ENCODE data around the gene RASSF10. TPM values are rescaled to one million over a fixed set of nuclear protein-coding genes. Genes with fewer than 3 reads are reported as not detected.

The RASSF10 gene
- polyA plus RNA-seq, 3 donors: 26.2 to 33.3 (median 27.6) TPM

DNA sequence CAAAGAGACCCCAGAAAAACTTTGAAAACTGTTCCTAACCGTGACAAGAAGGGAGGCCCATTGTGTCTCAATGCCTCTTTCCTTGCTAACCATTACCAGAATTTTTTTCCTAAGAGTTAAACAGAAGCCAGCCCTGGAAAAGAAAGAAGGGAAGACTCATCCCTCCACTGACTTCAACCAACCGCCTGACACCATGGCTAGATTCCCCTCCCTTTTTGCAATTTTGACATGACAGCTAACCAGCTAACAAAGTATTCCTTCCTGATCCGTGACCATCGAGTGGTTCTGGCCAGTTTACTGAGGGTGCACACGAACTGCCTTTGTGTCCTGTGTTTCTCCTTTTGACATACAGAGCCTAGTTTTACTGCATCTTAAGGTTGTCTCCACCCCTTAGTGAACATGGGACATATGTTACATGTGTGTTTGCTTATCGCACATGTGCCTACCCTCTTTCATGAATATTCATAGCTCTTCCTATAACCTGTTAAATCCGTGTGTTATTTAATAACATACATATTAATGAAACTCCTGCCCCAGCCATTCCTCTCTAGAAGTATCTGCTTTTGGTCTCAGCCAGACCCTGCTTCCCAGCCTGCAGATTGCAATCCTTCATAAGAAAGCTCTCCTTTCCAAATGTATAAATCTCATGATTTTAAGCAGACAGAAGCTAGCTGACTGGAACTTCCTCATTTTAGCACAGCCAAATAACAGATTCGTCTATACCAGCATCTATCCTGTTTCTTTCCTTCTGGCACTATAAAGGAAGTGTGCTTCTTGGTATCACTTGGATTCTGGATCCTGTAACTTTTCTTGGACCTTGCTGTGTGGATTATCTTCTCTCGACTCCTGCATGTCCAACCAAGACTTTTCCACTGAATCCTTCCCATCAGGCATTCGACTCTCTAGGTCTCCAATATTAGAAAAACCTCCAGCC is 37.8 kb downstream of the RASSF10 start:
- DNase-seq: no peak

DNA sequence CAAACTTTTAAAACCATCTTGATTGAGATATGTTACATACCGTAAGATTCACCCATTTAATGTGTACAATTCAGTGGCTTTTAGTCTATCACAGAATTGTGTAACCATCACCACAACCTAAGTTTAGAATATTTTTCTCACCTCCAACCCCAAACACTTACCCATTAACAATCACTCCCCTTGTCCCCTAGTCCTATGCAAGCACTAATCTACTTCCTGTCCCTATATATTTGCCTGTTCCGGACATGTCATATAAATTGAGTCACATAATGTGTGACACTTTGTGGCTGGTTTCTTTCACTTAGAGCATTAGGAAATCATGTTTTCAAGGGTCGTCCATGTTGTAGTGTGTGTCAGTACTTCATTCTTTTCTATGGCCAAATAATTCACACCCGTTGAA is 38.8 kb downstream of the RASSF10 start:
- DNase-seq: no peak

DNA sequence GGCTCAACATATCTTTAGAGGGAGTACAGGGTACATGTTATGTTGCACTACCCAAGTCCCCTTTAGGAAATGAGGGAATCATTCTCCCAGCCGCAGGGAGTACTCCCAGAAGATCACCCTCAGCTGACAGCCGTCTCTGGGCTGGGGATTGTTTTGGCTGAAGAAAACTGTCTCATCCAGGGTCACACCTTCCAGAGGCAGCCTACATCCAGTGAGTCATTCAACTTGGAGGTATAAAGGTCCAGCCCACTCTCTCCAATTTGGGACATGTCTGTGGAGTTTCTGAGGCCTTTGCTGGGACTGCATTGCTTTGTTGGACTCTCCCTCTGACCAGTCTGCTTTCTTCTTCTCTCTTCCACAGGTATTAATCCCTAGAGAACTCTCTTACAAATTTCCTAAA is 42.1 kb downstream of the RASSF10 start:
- DNase-seq: no peak

DNA sequence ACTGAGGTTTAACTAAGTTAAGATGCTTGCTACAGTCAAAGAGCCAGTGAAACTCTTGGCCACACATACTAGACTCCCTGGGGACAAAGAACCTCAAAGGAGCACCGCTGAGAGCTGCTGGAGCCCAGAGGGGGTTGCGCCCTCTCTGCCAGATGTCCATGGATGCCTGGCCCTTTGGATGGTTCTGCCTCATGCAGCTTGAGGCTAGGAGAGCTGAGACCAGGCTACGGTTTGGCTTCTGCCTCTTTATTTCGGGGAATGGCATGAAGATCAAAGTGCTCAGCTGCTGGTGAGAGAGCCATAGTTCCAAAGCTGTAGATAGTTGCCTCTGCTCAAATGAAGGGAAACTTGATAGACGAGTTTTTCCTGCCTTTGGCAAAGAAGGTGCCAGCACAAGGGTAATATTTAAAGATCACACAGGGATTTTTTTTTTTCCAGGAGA is 43.0 kb downstream of the RASSF10 start:
- no peak for DNase-seq

DNA sequence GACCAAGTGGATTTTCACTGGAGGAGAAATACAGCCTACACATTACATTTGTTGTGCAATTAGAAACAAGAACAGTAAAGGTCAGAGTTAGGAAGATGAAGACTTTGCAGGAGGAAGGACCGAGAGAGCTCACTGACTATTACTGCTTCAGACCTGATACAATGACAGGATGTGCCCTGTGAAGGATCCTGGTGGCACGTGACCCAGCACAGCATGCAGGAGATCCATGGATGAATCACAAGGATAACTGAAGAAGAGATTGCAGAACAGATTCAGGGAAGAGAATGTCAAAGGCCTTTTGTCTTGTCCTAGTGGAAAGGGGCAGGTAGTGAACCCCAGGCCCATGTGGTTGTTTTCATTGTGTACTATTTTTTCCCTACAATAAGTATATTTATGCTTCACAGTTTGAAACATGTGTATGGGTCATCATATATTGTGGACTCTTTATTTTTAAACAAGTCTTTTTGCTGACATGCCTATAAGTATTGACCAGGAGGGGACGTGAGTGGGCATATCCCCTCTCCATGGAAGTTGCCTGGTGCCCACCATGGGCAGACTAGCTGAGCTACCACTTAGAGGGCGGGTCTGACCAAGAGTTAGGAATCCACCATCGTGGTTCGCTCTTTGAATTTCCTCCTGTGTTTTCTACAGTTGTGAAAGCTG is 44.3 kb downstream of the RASSF10 start:
- DNase-seq: no peak

DNA sequence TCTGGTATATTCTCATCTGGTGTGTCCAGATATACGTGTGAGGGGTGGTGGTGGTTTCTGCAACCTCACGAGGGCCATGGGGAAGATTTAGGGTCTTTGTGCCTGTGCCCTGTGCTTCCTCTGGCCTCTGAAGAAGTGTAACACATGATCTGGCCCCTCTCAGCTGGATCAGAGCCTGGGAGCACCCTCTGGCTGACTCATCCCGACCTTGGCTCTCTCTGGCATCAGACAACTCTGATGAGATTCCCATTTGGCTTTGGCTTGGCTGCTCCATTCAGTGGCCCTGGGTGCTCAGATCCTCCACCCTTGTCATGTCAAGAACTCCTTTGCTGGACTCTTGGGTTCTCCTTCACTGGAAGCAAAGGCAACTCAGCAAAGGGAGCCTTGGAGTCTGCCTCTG is 45.2 kb downstream of the RASSF10 start:
- no peak for DNase-seq

DNA sequence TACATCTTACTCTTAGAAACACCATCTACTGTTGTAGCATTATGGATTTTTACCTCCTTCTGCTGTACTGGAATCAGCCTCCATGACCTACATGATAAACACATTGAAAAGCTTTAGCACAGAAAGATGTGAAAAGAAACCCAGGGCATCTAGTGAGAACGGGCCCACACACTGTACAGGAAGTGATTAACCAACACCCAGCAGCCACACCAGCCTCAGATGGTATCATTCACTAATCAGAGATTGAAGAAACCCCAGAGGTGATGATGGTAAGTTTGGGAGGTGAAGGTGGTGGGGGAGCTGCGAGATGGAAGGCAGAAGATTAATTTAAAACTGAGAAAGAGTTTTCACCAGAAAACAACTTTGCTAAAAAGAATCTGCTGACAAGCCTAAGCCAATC is 46.1 kb downstream of the RASSF10 start:
- no peak for DNase-seq

DNA sequence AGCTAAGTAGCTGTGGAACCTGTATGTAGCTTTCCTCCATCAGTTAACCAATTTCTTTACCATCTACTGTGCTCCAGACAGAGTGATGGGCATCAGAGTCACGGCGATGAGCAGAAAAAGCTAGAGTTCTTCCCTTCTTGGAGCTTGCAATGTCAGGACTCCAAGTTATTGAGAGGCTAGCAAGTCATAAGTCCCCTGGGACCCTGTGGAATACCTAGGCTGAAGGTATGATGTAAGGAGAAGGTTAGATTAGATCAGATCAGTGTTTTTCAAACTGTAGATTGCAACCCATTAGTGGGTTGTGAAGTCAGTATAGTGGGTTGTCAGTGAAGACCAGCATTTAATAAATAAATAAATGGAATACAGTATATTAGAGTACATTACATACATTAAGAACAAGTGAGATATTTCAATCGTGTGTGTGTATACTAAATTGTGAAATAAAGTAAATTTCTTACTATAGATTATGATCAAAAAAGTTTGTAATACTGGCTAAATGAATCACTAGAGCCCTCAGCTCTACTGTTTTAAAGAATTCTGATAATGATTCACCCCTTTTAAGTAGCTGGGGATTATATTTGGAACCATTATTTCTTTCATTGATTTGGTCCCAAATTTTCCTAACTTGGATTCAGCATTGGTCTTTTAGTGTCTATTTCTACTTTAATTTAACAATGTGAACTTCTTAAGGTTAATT is 52.3 kb downstream of the RASSF10 start:
- no peak for DNase-seq
